Thoracic aorta (tissue), 2 donors: ENCODE data around the gene PADI4. TPM values are rescaled to one million over a fixed set of nuclear protein-coding genes. Genes with fewer than 3 reads are reported as not detected.

Experiments used
- ATAC-seq: fragments of 150-250 bp; one replicate; pipeline ENCODE4 v1.8.0; 2017; ENCODE audit warnings: low read depth; ENCODE audit not compliant: insufficient number of reproducible peaks, low FRiP score
- DNase-seq: peaks from one replicate; pipeline ENCODE4 v3.0.0-alpha.2; 2020; ENCODE audit warnings: low spot score
- H3K27ac ChIP-seq, 2 donors: fragments of 200-600 bp; sonication (generic); 1 replicate in 1 of 2; 2 replicates in 1 of 2; pipeline ENCODE4 v1.5.1; 2016; ENCODE audit warnings: mild to moderate bottlenecking in 2 of 2, moderate library complexity in 2 of 2
- H3K27me3 ChIP-seq: fragments of 200-600 bp; sonication (generic); replicated peaks from 2 replicates; pipeline ENCODE4 v1.6.0; 2016; ENCODE audit warnings: mild to moderate bottlenecking; ENCODE audit not compliant: insufficient read depth
- H3K36me3 ChIP-seq: fragments of 200-600 bp; sonication (generic); one replicate; pipeline ENCODE4 v1.5.1; 2016
- H3K4me1 ChIP-seq, 2 donors: fragments of 200-600 bp; sonication (generic); 1 replicate in 1 of 2; 2 replicates in 1 of 2; pipeline versions ENCODE4 v1.5.1 to v1.6.0; 2016; ENCODE audit warnings: low read depth in 2 of 2, mild to moderate bottlenecking in 1 of 2; ENCODE audit not compliant: control insufficient read depth in 1 of 2
- H3K4me3 ChIP-seq: fragments of 200-600 bp; sonication (generic); 2 replicates; pipeline ENCODE4 v1.5.1; 2016; ENCODE audit warnings: mild to moderate bottlenecking
- H3K9me3 ChIP-seq: fragments of 200-600 bp; sonication (generic); 2 replicates; pipeline ENCODE4 v1.5.1; 2016
- CTCF ChIP-seq: fragments of 200-600 bp; sonication (generic); IDR thresholded peaks from one replicate; pipeline ENCODE4 v1.5.1; 2019; ENCODE audit warnings: antibody characterized with exemption
- total RNA-seq, 2 donors: library from RNA; depleted of rRNA; stranded (reverse); fragments of >200 nt; gene quantifications; one replicate each; pipeline versions ENCODE4 v1.1.0 to v1.2.3, GENCODE V29; 2016

Gene PADI4
- total RNA-seq, 2 donors from 2014 or later: 0.27 to 0.42 TPM

GRCh38 chr1:17370618-17371017 is 62.6 kb downstream of the PADI4 start:
- Histone ChIP-seq H3K4me3 (no peak overlapping the region), H3K9me3 (no peaks in the 10 kb centered on the region), H3K4me1 (no peaks in the 10 kb centered on the region), H3K27ac (no peak overlapping the region), H3K27me3 (no peaks in the 10 kb centered on the region), H3K36me3 (no peaks in the 10 kb centered on the region)
- TF ChIP-seq CTCF: no peak
- ATAC-seq: no peak
- no peak for DNase-seq

- Histone ChIP-seq H3K27ac (no peak within 1 kb of the TSS), H3K36me3 (no peaks in the 10 kb centered on the region), H3K27me3 (no peaks in the 10 kb centered on the region), H3K4me1 (no peaks in the 10 kb centered on the region), H3K9me3 (no peaks in the 10 kb centered on the region), H3K4me3 (no peak within 1 kb of the TSS)
- no peak for TF ChIP-seq CTCF
- DNase-seq: no peak
- no peak for ATAC-seq
Measured at GRCh38 chr1:17371896-17372295, 63.9 kb downstream of the PADI4 start, which contains the start of gene PADI6. Gene PADI6 (plus strand): TSS chr1:17372196. CDS start chr1:17372246, 50 bp downstream.

- DNase-seq (no peak), ATAC-seq (no peak)
- H3K4me3 ChIP-seq: no peak overlapping the region
- no peak overlapping the region for H3K27ac ChIP-seq
- no peaks in the 10 kb centered on the region for H3K36me3 ChIP-seq
- H3K4me1 ChIP-seq: no peaks in the 10 kb centered on the region
- H3K27me3 ChIP-seq: no peaks in the 10 kb centered on the region
- H3K9me3 ChIP-seq: no peaks in the 10 kb centered on the region
- no peak for TF ChIP-seq CTCF
Measured at GRCh38 chr1:17372955-17373354, 65.0 kb downstream of the PADI4 start.

- H3K9me3 ChIP-seq: no peaks in the 10 kb centered on the region
- H3K27me3 ChIP-seq: no peaks in the 10 kb centered on the region
- DNase-seq (no peak), ATAC-seq (no peak)
- H3K4me3 ChIP-seq: no peak overlapping the region
- no peak for TF ChIP-seq CTCF
- H3K27ac ChIP-seq: no peak overlapping the region
- no peaks in the 10 kb centered on the region for H3K4me1 ChIP-seq
- no peaks in the 10 kb centered on the region for H3K36me3 ChIP-seq
Measured at GRCh38 chr1:17375651-17376050, 67.7 kb downstream of the PADI4 start.

GRCh38 chr1:17377325-17377953 is 69.4 kb downstream of the PADI4 start:
- H3K36me3 ChIP-seq: no peaks in the 10 kb centered on the region
- DNase-seq (no peak), ATAC-seq (no peak)
- no peak for TF ChIP-seq CTCF
- H3K4me3 ChIP-seq: no peak overlapping the region
- no peak overlapping the region for H3K27ac ChIP-seq
- H3K9me3 ChIP-seq: no peaks in the 10 kb centered on the region
- H3K4me1 ChIP-seq: no peaks in the 10 kb centered on the region
- no peaks in the 10 kb centered on the region for H3K27me3 ChIP-seq
